Retinal pigment epithelial cell (primary cell): ENCODE results near the gene GPRIN3.

Experiments
- DNase-seq: peaks from one replicate; pipeline ENCODE4 v3.0.0-alpha.2; 2010; ENCODE audit warnings: low read depth
- H3K4me3 ChIP-seq: 2 replicates; pipeline ENCODE4 v1.5.1; 2011; ENCODE audit warnings: mild to moderate bottlenecking, low read length, control low read depth, moderate library complexity
- TF ChIP-seq, protein P1 (sequence below): conservative IDR thresholded peaks from 2 replicates; pipeline ENCODE4 v1.5.1; 2011; ENCODE audit warnings: low read depth, low read length, control low read depth, inconsistent platforms

Gene GPRIN3

GRCh38 chr4:89307446-89308160 lies at the start of gene GPRIN3:
Gene GPRIN3 (minus strand): TSS chr4:89307800. CDS start chr4:89250110, 57,690 bp downstream.
- TF ChIP-seq, protein P1, sequence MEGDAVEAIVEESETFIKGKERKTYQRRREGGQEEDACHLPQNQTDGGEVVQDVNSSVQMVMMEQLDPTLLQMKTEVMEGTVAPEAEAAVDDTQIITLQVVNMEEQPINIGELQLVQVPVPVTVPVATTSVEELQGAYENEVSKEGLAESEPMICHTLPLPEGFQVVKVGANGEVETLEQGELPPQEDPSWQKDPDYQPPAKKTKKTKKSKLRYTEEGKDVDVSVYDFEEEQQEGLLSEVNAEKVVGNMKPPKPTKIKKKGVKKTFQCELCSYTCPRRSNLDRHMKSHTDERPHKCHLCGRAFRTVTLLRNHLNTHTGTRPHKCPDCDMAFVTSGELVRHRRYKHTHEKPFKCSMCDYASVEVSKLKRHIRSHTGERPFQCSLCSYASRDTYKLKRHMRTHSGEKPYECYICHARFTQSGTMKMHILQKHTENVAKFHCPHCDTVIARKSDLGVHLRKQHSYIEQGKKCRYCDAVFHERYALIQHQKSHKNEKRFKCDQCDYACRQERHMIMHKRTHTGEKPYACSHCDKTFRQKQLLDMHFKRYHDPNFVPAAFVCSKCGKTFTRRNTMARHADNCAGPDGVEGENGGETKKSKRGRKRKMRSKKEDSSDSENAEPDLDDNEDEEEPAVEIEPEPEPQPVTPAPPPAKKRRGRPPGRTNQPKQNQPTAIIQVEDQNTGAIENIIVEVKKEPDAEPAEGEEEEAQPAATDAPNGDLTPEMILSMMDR = no peak
- no peak for DNase-seq
- peak within 1 kb of the TSS; percentile 71 for H3K4me3 ChIP-seq

GRCh38 chr4:89357340-89357739 lies 49.7 kb upstream of the GPRIN3 start:
- TF ChIP-seq, protein P1 = no peak
- no peak overlapping the region for H3K4me3 ChIP-seq
- DNase-seq = no peak

GRCh38 chr4:89356086-89356485 lies 48.5 kb upstream of the GPRIN3 start:
- DNase-seq = no peak
- TF ChIP-seq, protein P1 = no peak
- H3K4me3 ChIP-seq = no peak overlapping the region

- TF ChIP-seq, protein P1 = no peak
- DNase-seq = no peak
- no peak overlapping the region for H3K4me3 ChIP-seq
Observed at GRCh38 chr4:89353514-89353913, 45.9 kb upstream of the GPRIN3 start.

- TF ChIP-seq, protein P1 = no peak
- DNase-seq = no peak
- H3K4me3 ChIP-seq = no peak overlapping the region
Observed at GRCh38 chr4:89352541-89352940, 44.9 kb upstream of the GPRIN3 start.

- TF ChIP-seq, protein P1 = no peak
- DNase-seq = no peak
- no peak overlapping the region for H3K4me3 ChIP-seq
Observed at GRCh38 chr4:89351201-89351600, 43.6 kb upstream of the GPRIN3 start.

DNA sequence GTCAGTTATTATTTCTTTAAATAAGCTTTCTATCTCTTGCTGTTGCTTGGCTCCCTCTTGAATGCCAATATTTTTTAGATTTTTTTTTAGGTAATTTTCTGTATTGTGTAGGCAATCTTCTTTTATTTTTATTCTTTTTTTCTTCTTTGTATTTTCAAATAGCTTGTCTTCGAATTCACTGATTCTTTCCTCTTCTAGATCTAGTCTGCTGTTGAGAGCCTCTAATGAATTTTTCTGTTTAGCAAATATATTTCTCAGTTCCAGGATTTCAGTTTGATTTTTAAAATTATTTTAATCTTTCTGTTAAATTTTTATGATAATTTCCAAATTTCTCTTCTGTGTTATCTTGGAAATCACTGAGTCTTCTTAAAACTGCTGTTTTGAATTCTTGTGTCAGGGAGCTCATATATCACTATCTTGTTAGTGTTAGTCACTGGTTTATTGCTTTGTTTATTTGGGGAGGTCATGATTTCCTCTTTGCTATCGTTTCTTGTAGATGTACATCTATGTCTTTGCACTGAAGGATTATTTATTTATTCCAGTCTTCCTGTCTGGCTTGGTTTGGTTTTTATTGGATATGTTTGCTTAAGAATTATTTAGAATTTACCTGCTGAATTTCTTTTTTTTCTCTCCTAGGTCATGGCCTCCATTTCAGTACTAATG lies 39.9 kb upstream of the GPRIN3 start:
- H3K4me3 ChIP-seq = no peak overlapping the region
- no peak for DNase-seq
- TF ChIP-seq, protein P1 = no peak
